HG03565 (cell line): ENCODE data around the gene TPPP3.
"Not testable (repeated sequence)": the region's sequence is repeated elsewhere in the genome, so short reads cannot be mapped to it uniquely, and the experiment has no call there.

Experiments
- ATAC-seq: cut with Tn5 transposase; IDR thresholded peaks from one replicate; pipeline ENCODE4 v1.9.1; 2021; ENCODE audit warnings: mild to moderate bottlenecking, moderate library complexity; ENCODE audit not compliant: unreplicated experiment

Gene TPPP3

DNA sequence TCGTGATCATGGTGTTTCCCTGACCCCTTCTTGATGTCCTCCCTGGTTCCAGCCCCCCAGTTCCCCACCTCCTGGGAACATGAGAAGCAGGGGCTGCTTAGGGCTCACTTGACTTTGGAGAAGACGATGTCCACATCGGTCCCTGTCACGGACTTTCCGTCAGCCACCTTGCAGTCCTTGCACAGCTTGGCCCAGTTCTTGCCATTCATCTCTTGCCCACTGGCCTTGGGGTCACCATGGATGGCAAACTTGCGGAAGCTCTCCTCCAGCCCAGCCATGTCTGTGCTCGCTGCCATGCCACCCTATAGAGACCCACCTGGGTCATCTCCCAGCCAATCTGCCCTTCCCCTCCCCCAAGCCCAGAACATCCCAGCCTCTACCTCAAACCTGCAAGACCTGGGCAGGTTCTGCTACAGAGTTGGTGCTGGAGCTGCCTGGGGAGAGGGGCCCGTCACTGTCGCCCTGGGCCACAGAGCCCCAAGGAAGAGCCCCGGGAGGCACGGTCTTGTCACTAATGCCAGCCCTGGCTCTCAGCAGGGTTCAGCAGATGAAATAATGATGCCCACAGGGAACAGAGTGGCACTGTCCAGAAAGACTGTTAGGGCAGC is 2.4 kb downstream of the TPPP3 start:
- no peak for ATAC-seq

DNA sequence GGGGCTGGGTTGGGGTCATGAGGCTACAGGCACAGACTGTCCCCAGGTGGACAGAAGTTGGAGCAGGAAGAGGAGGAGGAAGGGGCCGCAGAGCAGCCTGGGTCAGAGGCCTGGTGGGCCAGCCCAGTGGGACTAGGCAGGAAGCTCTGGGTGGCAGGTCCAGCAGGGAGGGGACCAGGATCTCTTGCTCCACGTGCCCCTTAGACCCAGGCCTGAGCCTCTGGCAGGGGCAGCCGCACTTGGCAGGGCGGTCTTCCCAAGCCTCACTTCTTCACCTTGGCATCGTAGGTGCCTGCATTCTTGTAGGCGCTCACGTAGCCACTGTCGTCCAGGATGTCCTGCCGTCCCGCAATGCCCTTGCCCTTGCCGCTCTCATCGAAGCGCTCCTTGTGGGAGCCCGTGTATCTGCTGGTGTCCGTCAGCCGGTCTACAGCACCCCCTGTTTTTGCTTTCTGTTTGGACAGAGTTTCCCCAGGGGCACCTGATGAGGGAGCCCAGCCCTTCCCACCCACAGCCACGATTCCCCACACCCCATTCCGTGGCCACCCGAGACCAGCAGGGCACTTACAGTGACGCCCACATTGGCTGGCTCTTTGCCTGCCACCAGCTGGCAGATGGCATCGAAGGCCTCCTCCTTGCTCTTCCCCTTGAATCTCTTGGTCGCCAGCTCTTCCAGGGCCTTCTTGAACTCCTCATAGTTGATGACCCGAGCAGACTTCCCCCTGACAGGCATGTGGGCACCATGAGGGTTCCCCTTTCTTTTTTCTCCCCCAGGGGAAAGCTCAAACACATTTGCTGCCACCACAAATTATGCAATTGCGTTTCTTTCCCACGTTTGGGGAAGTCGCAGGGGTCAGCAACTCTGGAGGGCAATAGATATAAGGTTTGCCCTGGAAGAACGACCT is 3.1 kb downstream of the TPPP3 start:
- no peak for ATAC-seq

DNA sequence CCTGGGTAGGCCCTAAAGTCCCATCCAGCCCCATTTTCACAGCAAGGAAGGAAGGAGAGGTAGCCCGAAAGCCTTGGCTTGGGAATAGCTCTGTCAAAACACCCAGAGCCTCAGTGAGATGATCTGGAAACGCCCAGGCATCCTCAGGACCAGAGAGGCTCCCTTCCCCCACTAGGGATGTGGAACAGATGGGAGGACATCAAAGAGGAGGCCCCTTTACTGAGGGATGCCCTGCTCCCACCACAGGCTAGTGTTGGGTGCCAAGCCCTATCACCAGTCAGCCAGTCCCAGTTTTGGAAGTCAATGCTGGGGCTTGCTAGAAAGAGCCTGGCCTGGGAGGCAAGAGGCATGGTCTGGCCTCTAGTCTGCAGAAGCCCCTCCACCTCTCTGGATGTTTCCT is 4.7 kb downstream of the TPPP3 start:
- no peak for ATAC-seq

DNA sequence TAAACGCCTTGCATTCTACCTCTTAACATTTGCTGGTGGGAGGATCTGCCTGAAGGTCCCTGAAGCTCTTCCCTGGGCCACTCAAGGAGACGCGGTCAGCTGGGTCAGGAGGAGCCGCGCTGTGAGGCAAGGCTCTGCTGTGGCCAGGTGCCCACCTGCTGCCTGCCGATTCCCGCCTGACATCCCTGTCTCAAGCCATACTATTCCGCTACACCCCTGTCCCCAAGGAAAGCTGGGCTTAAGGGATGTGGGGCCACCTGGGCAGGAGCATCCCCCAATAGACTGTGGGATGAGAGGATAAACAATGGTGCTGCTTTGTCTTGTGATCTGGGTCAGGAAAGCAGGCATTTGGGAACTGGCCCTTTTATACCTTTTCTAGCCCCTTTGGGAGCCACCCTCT is 5.1 kb downstream of the TPPP3 start:
- no peak for ATAC-seq

DNA sequence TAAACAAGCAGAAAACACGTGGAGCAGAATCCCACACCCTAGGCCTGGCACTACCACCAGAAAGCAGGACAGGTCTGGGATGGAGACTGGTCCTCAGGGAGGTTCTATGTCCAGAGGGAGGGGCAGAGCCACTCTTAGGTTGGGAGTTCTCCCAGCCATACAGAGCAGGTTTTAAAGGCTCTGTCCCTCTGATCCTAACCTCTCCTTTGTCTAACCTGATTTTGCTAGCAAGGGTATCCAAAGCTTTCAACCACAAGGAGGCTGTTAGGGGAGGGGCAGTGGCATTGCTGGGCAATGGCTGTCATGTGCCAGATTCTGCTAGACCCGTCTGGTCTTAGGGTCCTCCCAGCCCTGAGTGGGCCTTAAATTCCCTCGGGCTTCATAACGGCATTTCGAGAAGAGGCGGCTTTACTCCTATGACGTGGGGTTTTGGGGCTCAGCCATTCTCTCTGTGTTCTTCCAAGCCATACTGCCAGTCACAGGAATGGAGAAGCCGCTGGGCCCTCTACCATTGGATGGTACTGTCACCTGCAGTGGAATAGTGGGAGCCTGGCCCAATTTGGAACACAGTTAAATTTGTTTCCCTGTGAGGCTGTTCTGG is 5.7 kb downstream of the TPPP3 start:
- ATAC-seq: no peak

DNA sequence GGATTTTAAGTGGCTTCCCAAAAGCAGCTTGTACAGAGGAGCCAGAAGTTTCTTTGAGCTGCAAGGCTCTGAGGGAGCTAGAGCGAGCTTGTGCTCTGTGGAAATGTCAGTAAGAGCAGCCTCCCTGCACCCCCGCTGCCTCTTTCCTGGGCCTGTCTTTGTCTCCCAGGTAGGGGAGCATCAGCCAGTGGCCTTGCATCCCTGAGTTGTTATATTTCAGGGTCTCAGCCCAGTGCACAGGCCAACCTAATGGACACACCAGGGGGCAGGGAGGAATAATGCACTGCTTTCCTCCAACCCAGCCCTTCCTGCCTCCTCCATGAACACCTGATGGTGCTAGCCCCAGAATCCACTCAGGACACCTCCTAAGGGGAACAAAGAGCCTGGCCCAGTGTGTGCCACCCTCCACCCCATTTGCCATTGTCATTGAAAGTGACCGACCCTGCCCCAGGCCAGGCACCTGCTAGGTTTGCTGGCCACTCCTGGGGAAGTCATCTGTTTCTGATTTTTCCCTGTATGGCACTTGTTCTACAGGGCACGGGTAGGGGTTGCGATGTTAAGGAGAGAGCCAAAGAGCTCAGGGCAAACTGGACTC is 6.3 kb downstream of the TPPP3 start:
- ATAC-seq: no peak

DNA sequence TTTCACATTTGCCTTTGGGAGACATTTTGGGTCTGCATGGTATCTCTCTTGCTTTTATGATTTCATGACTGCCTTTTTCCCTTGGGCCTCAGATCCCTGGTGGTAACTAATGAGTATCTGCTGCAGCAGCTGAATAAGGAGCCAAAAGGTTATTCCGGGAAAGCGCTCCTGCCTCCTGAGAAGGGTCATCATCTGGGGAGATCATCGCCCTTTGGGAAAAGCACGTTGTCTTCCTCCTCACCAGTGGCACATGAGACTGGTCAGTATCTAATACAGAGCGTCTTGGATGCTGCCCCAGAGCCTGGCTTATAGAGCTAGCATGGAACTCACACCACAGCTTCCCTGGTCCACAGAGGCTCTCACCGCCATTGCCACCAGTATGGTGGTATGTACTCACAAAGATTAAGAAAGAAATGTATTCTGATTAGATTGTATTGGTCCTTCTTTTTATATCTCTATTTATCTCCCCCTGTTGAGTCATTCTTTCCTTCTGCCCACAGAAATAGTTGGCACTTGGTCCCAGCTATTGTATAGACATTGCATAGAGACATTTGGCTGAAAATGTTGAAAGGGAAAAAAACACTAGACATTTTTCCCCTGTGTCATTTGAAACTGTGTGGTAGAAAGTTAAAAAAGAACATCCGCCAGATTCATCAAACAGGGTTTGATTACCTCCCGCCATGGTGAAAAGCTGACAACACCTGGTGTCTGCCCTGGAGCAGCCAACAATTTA is 8.4 kb downstream of the TPPP3 start:
- no peak for ATAC-seq

DNA sequence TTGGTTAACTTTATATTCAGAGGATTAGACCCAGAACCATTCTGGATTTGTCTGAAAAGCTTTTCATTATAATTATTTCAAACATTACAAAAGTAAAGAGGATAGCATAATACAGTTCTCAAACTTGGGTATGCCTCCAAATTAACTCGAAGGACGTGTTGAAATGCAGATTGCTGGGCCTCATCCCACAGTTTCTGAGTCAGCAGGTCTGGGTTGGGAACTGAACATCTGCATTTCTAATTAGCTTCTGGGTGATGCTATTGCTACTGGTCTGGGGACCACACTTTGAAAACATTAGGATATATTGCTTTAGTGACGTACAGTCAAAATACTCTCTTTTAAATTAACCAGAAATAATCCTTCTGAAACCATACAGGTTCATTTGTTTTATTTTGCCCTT is 10.0 kb downstream of the TPPP3 start:
- ATAC-seq: no peak

DNA sequence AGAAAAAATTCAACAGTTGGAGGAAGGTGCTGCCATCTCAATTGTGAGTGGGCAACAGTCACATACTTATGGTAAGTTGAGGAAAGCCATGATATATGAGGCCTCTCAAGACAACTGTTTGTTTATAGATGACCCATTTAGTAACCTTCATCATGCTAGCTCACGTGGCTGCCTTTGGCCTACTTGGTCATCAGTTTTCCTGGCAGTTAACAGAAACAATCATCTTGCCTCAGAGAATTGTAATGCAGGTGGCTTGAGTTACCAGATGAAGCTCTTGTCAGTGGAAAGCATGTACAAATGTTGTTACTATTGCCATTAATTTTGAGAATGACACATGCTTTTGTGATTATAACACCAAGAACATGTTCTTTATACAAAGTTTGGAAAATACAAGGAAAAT is 14.7 kb downstream of the TPPP3 start:
- ATAC-seq: no peak

DNA sequence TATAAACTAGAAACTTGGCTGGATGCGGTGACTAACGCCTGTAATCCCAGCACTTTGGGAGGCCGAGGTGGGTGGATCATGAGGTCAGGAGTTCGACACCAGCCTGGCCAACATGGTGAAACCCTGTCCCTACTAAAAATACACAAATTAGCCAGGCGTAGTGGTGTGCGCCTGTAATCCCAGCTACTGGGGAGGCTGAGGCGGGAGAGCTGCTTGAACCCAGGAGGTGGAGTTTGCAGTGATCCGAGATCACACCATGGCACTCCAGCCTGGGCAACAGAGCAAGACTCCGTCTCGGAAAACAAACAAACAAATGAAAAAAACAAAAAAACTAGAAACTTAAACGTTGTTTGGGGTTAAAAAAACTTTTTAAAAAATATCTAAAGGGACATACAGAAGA is 17.3 kb downstream of the TPPP3 start:
- ATAC-seq: not testable (repeated sequence)

DNA sequence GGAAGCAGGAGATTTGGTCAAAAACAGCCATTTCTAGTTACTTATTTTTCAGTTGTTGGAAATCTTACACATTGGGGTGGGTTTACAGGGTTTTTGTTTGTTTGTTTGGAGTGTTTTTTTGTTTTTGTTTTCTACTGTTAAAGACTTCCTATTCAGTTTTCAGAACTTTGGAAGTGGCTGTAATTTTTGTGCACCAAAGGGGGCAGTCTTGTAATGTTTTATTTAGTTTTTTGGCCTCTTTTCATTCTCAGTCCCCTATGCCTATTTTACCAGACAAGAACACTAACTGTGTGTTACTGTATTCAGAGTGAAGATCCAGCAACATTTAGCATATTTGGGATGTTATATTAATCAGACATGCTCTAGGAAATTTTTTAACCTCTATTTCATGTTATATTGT is 20.6 kb downstream of the TPPP3 start:
- ATAC-seq: no peak

DNA sequence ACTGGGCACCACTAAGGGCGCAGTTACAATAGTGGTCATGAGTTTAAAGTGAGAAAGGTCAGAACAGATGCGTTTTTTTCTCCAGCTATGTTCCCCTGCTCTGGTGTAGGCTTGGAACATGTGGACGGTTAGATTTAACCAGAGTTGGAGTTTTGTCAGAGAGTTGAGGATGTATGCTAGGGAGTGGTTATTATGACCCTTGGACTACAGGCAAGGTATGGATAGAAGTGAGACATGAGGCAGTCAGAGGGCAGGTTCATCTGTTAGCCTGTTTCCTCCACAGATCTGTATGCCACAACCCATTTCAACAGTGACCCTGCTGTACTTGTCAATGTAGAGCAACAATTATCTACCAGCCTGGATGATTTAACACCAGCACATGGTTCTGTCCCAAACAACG is 22.6 kb downstream of the TPPP3 start:
- ATAC-seq: no peak

DNA sequence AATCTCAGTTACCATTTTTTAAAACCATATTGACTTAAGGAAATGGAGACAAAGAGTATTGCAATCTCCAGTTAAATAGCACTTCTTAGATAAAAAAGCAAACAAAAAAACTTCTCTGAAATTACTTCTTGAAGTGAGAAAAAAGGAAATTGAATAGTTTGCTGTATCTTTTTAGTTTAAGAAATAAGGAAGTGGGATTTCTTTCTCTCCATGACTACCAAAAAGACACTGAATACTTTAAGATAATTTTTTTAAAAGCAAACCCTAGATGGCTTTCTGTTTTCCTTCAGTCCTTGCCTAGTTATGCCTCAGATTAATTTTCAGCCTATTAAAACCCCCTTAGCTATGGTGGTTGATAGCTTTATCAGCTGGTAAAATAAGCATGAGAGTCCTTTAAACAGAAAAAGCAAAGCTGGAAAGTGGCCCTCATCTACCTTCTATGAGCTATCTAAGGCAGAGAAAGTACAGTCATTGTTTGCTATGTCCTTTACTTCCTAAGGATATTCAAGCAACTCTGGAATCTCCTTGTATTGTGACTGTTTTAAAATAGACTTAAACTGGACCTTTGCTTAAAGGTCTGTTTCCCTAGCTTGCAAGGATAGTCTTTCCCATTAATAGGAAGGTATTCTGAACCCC is 28.6 kb downstream of the TPPP3 start:
- ATAC-seq: no peak

DNA sequence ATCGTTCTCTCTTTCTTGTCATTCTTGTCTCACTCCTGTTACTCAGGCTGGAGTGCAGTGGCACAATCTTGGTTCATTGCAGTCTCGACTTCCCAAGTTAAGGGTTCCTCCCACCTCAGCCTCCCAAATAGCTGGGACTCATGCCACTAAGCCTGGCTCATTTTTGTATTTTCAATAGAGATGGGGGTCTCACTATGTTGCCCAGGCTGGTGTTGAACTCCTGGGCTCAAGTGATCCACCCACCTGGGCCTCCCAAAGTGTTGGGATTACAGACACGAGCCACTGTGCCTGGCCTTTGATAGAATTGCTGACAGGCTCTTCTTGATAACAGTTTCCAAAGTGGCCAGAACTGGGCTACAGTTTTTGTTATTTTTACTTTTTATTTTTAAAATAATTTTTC is 32.3 kb downstream of the TPPP3 start:
- no peak for ATAC-seq

DNA sequence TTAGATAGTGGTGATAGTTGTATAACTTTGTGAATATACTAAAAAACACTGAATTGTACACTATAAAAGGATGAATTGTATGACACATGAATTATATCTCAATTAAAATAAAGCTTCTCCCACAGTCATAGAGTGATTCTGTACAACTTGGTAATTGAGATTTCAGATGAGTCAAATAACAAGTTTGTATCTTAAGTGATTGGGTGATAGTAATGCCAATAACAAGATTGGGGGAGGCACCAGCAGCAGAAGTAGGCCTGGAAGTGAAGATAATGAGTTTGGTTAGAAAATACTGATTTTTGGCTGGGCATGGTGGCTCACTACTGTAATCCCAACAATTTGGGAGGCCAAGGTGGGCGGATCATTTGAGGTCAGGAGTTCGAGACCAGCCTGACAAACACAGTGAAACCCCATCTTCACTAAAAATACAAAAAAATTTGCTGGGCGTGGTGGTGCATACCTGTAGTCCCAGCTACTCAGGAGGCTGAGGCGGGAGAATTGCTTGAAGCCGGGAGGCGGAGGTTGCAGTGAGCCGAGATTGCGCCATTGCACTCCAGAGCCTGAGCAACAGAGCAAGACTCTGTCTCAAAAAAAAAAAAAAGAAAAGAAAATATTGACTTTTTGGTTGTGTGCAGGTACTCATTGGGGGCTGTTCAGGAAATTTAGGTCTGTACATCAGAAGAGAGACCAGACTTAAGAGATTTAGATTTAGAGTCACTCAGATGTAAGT is 33.6 kb downstream of the TPPP3 start:
- not testable (repeated sequence) for ATAC-seq

DNA sequence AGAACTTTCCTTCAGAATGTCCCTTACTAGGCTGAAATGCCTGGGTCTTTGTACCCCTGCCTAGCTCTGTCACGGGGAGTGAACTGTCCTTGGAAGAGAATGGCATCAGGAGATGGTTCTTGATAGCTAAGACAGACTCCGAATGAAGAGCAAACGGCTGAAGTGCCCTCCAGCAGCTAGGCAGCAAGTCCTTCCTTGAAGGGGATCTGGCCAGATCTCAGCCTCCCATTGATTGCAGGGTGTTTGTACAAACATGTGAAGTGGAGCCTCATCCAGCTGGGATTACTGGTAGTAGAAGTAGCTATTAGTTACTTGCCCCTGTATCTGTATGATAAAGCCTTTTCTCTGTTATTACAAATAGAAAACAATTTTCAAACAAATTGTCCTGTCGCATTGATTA is 35.7 kb downstream of the TPPP3 start:
- no peak for ATAC-seq

DNA sequence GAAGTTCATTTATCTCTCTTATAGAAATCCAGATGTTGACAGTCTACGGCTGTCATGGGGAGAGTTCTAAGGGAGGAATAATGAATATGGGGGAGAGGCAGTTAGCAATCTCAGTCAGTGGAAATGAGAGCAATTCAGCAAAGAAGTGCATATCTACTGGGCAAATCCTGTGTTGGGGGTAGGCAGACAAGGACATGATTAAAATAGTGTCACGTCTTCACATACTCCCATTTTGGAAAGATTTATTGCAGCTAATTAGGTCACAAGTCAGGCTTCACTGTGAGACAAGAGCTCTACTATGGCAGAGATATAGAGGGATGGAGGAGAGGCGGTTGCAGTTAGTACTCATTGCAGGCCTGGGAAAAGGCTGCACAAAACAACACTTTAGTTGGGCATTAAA is 36.9 kb downstream of the TPPP3 start:
- no peak for ATAC-seq

DNA sequence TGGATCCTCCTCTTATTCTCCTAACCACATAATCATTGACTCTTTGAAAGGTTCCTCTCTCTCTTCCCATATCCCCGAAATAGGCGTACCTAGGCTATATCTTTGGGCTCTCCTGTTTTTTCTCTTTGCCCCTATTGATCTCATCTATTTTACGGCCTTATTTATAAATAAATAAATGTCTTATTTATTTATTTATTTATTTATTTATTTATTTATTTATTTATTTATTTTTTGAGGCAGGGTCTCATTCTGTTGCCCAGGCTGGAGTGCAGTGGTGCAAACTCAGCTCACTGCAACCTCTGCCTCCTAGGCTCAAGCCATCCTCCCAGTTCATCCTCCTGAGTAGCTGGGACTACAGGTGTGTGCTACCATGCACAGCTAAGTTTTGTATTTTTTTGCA is 40.8 kb downstream of the TPPP3 start:
- not testable (repeated sequence) for ATAC-seq

DNA sequence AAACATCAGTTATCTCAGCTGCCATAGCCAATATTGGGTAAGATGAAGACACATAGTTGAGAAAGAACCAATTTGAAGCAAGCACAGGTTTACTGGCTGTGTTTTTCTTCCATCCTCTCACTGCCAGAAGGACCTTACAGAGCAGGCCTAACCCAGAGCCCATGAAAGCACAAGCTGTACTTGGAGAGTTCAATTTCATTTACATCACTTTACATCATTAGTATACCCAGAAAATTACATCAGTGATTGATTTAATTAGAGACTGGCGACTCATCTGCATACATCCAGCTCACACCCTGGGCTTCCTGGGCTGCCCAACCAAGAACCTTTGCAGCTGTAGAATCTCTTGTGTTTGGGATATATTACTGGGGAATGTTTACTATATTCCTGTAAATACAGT is 43.0 kb downstream of the TPPP3 start:
- ATAC-seq: no peak

DNA sequence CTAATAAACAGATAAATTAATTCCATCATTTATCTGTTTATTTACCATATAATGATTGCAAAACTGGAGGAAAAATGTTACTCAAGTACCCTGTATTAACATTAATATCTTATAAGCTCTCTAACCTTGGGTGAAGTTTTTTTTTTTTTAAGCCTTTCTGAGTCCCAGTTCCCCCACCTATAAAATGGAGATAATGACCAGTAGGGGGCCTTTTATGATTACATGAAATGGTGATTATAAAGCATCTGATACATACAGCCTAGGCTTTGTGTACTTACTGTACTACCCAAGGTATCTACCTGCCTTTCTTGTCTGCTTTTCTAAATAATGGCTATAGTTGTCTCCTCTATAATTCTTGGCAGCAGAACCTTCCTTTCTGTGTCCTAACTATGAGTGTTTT is 44.1 kb downstream of the TPPP3 start:
- no peak for ATAC-seq
